ENCODE data around the gene HSD17B14.
"Not testable (repeated sequence)": the region's sequence is repeated elsewhere in the genome, so short reads cannot be mapped to it uniquely, and the experiment has no call there.

Gene HSD17B14

DNA sequence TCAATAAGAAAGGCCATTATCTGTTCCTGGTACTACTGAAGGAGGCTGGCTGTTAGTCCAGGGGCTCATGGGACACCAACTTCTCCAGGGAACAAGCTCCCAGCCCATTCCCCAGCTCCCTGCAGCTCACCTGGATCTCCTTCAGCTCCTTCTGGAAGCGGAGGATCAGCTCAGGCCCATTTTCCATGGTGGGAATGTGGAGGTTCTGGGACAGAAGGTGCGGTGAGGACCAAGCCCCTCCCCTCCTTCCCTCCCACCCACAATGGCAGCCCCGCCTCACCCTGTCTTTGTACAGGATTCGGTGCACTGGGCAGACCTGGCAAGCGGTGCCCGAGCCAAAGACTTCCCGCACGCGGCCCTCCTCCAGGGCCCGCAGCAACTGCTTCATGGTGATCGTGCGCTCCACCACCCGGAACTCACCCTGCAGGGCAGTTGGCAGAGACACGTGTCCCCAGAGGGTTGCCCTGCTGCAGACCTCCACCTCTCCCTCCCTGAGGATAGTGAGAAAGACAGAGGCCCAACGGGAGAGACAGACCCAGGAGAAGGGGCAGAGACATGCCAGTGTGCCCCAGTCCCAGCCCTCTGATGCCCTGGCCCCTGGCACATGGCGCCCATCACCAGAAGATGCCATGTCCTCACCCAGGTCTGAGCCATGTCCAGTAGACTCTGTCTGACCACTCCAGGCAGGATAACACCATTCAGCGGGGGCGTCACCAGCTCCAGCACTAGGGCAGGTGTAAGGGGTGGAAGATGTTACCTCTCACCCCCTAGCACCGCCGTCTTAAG, 39.8 kb downstream of the HSD17B14 start:
- peak; percentile 24 for DNase-seq

DNA sequence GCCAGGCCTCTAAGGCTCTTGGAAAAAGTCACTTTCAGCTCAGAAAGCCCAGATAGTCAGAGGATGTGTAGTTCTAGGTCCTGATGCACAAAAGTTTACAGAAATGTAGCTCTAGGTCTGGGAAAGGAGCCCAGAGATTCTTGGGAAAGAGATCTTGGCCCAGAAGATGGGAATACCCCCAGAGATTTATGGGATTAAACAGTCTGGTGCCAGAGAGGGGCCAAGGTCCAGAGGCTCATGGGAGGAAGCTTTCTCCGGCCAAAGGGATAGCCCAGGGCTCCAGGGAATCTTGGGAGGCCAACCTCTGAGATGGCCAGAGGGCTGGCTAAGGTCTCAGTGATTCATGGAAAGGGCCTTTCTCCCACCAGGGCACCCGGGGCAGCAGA, 40.6 kb downstream of the HSD17B14 start:
- no peak for DNase-seq

DNA sequence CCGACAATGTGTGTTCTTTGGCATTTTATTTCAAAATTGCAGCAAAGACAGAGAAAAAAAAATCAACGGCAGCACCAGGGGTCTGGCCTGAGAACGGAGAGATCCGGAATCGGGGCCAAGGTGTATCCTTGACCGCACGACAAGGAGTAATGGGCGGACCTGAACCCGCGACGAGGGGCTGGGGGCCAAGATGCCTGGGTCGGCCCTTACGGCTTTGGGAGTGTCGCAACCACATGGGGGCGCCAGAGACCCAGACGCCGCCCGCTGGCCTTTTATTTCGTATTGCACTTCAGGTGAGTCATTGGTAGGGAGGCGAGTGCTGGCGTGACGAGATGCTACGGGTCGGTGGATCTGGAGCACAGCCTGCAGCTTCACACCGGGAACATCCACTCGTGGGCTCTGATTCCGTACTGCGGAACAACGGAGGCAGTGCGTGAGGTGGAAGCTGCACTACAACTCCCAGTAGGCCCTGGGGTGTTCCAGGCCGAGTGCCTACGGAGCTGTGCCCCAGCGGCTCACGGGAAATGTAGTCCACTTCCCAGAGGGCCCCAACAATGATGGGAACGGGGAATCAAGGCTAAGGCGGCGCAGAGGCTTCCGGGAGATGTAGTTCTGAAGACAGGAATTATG, 41.1 kb downstream of the HSD17B14 start:
- DNase-seq: peak; percentile 97

DNA sequence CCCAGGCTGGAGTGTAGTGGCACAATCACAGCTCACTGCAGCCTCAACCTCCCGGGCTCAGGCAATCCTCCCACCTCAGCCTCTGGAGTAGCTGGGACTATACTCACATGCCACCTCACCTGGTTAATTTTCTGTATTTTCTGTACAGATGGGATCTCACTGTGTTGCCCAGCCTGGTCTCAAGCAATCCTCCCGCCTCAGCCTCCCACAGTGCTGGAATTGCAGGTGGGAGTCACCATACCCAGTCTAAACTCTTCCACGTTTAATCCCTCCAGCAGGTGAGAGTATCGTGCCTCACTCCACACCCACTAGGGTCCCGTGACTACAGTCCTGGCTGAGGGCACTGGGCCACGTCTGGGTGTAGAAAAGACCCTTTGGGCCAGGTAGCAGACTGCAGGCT, 42.0 kb downstream of the HSD17B14 start:
- DNase-seq: no peak

DNA sequence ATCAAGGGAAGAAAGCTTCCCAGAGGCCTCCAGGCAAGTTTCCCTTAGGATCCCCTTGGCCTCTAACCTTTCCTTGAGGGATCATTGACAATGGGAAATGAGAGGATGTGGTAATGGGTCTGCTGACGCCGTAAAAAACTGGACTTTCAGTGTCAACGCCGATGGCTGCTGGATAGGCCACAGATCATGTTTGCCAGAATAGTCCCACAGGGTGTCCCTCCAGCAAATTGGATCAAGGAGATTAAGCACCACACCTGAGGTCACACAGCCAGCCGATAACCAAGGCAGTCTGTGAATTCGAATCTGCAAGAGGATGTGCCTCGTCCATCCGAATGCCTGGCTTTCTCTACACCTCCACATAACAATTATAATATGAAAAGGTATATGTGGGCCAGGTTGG, 43.0 kb downstream of the HSD17B14 start:
- DNase-seq: no peak

DNA sequence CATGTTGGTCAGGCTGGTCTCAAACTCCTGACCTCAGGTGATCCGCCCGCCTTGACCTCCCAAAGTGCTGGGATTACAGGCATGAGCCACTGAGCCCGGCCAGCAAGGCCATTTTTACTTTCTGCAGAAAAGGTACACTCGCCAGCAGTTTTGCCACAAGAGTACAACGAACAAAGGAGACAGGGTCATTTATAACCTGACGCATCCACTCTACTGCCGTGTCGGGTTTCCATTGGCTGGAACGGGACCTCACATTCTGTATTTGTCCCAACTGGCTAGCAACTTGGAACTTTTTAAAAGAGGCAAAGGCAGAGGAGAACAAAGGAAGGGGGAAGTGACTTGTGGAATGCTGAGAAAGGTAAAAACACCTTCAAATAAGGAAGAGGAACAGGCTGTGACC, 49.0 kb downstream of the HSD17B14 start:
- DNase-seq: not testable (repeated sequence)

DNA sequence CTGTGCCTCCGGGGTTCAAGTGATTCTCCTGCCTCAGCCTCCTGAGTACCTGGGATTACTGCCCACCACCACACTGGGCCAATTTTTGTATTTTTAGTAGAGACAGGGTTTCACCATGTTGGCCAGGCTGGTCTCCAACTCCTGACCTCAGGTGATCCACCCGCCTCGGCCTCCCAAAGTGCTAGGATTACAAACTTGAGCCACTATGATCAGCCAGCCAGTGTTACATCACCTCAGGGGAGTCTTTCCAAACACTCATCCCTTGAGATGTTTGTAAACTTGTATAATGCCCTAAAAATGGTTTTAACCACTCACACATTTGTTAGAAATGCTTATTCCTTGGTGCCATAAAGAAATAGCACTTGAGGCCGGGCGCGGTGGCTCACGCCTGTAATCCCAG, 49.9 kb downstream of the HSD17B14 start:
- not testable (repeated sequence) for DNase-seq

DNA sequence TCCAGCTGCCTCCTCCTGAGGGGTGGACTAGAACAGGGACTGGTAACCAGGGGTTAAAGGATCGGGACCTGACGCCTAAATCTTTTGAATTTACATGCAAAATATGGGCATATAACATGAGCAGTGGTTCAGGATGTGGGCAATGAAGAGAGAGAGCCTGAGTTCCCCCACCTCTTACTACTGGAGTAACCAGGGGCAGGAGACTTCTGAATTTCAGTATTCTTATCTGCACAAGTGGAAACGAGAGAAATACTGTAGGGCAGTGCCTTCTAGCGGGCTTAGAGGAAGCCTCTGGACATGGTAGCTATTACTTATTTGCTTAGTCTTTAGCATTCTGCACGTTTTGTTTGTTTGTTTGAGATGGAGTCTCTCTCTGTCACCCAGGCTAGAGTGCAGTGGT, 51.8 kb downstream of the HSD17B14 start:
- peak; percentile 50 for DNase-seq

DNA sequence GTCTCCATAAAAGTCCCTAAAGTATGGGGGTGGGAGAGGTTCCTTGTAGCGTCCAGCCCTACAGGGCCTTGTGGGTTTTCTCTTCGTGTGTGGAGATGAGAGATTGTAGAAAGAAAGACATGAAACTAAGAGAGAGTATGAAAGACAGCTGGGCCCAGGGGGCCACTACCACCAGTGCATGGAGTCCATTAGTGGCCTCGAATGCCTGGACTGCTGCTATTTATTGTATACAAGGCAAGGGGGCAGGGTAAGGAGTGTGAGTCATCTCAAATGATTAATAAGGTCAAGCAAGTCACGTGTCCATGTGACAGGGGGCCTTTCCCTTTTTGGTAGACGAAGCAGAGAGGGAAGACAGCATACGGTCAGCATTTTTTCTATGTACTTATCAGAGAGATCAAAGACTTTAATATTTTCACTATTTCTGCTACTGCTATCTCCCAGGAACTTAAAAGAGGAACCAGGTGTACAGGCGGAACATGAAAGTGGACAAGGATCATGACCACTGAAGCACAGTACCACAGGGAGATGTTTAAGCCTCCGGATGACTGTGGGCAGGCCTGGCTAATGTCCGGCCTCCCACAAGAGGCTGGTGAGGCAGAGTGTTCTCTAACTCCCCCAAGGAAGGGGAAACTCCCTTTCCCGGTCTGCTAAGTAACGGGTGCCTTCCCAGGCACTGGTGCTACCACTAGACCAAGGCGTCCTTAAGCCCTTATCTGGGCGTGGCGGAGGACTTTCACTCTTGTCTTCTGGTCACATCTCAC, 55.5 kb downstream of the HSD17B14 start:
- DNase-seq: no peak

DNA sequence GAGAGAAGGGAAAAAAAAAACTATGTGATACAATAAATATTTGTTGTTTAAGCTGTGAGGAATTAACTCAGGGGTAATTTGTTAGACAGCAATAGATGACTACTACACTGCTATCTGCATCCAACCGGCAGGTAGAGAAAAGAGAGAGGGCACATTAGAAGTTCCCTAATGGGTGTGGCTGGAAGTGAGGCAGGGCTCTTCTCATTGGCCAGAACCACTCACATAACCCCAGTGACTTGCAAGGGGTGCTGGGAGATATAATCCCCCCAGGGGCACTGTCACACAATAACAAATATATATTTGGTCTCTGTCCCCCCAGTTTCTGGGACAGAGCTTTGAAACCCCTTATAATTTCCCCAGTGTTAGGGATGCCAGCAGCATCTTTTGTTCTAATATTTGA, 56.7 kb downstream of the HSD17B14 start:
- no peak for DNase-seq

DNA sequence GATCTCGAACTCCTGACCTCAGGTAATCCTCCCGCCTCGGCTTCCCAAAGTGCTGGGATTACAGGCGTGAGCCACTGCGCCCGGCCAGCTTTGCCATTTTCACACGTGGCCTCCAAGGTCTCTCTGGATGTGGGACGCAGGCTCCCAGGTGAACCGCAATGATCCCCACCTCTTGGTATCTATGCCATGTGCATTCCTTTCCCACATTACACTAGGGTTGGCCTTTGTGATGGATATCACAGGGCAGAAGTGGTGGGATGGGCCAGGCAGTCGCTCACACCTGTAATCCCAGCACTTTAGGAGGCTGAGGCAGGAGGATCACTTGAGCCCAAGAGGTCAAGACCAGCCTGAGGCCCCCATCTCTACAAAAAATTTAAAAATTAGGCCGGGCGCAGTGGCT, 58.6 kb downstream of the HSD17B14 start:
- no peak for DNase-seq

DNA sequence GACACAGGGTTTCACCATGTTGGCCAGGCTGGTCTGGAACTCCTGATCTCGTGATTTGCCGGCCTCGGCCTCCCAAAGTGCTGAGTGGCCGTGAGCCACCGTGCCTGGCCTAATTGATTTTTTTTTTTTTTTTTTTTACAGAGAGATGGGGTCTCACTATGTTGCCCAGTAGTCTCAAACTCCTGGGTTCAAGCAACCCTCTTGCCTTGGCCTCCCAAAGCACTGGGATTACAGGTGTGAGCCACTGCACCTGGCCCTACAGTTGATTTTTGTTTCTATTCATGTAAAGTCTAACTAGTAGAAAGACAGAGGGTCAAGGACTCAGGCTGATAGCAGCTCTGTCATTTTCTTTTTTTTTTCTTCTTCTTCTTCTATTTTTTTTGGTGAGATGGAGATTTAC, 59.2 kb downstream of the HSD17B14 start:
- DNase-seq: no peak

DNA sequence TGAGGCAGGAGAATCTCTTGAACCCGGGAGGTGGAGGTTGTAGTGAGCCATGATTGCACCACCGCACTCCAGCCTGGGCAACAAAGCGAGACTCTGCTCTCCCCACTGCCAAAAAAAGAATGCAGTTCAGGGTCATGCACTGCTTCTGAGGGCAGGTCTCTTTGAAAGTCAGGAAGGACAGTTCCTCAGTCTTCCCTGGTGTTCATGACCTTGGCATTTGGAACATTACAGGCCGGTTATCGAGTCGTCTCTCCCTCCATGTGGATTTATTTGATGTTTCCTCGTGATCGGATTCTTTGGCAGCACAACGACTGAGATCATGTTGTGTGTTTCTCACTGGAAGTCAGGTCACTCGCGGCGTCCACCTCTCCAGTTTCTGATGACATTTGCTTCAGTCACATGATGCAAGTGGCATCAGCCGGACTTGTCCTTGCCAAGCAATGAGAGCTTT, 63.8 kb downstream of the HSD17B14 start:
- DNase-seq: no peak

DNA sequence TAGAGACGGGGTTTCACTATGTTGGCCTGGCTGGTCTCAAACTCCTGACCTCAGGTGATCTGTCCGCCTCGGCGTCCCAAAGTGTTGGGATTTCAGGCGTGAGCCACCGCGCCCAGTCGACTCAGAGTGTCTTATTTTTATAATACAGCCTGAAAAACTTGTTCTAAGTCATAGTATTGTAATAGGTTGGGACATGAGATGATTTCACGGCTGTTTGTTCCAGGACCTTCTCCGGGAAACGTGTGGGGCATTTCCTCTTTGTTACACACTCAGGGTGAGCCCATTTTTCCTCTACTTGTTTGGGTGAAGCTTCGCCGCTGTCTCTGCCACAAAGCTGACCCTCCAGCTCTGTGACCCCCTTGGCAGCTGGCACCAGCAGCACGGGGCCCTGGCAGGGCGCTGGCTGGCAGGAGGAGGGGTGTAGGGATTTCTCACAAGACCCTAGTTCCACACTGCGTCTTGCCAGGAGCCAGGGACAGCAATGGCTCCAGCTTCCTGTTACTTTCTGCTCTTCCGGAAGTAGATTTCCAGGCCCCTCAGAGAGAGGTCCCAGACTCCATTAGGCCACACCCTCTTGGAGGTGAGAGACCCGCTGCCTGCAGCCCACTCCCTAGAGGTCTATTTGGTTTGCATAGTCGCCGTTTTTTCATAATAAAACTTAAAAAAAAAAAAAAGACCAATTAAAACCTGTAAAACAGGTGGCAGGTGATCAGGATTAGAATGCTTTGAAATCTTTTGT, 65.4 kb downstream of the HSD17B14 start:
- no peak for DNase-seq

DNA sequence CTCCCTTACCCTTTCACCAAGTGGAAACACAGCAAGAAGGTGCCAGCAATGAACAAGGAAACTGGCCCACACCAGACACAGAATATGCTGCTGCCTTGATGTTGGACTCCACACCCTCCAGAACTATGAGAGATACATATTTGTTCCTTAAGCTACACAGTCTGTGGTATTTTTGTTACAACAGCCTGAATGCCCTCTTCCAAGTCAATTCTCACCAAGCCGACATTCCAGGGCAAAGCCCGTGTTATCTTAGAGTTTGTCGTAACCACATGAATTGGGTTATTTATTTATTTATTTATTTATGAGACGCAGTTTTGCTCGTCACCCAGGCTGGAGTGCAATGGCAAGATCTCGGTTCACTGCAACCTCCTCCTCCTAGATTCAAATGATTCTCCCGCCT, 66.0 kb downstream of the HSD17B14 start:
- DNase-seq: no peak

DNA sequence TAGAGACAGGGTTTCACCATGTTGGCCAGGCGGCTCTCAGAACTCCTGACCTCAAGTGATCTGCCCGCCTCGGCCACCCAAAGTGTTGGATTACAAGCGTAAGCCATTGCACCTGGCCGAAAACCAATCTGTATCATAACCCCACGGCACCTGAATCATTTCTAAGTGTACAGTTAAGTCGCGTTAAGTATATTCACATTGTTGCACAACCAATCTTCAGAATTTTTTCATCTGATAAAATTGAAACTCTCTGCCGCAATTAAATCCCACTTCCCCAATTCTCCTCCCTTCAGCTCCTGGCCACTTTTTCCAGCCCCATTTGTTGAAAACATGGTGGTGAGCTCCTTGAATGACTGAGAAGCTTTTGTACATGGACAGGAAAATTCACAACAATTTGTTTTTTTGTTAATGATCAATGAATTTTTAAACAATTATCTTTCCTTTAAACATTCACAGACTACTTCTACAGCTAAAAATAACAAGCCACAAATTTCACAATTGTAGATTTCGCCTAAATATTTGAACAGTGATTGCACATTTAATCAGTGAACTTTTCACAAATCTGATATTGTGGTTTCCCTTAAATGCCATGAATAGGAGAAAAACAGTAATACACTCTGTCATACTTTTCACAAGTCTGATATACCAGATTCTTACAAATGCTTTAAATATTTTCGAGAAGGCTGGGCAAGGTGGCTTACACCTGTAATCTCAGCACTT, 67.1 kb downstream of the HSD17B14 start:
- DNase-seq: no peak

DNA sequence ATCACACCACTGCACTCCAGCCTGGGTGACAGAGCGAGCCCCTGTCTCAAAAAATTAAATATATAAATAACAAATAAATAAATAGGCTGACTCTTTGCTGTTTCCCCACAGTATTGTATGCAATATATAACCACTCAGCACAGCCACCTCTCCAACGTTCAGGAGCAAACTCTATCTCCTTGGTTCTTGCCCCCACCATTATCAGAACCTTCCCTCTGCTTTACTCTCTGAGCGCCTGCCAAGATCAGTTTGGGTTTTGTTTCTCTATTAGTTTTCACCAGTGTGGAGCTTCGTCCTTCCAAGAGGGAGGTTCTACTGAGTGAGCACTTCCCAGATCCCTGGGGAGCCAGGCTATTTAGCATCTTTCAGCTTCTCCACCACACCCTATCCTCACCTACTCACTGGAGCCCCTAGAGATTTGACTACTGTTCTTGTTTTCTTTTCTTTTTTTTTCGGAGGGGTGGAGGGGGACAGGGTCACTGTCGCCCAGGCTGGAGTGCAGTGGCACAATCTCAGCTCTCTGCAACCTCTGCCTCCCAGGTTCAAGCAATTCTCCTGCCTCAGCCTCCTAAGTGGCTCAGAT, 68.0 kb downstream of the HSD17B14 start:
- peak; percentile 32 for DNase-seq

DNA sequence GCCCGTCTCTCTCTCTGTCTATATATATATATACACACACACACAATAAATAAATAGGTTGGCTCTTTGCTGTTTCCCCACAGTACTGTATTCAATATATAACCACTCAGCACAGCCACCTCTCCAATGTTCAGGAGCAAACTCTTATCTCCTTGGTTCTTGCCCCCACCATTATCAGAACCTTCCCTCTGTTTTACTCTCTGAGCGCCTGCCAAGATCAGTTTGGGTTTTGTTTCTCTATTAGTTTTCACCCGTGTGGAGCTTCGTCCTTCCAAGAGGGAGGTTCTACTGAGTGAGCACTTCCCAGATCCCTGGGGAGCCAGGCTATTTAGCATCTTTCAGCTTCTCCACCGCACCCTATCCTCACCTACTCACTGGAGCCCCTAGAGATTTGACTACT, 70.5 kb downstream of the HSD17B14 start:
- DNase-seq: not testable (repeated sequence)
